GM23338 (cell line): ENCODE measurements around the gene POR. TPM values are rescaled to one million over a fixed set of nuclear protein-coding genes. Genes with fewer than 3 reads are reported as not detected.

Experiments used
- ATAC-seq: fragments of 200-7000 bp; cut with Tn5 transposase; 3 replicates; pipeline ENCODE4 v1.9.1; 2020
- DNase-seq: peaks from one replicate; pipeline ENCODE4 v3.0.0-alpha.2; 2015; ENCODE audit warnings: low spot score
- H2AFZ ChIP-seq: fragments of 200-600 bp; sonication (generic); 2 replicates; pipeline ENCODE4 v1.8.0; 2016; ENCODE audit warnings: antibody characterized with exemption, mild to moderate bottlenecking, moderate library complexity
- H3F3A ChIP-seq: fragments of 200-600 bp; sonication (generic); replicated peaks from 2 replicates; pipeline ENCODE4 v1.8.0; 2017; ENCODE audit warnings: antibody characterized with exemption, mixed run types, low read depth
- H3K27ac ChIP-seq: fragments of 200-600 bp; sonication (generic); 2 replicates; pipeline ENCODE4 v1.6.1; 2016; ENCODE audit warnings: low read depth
- H3K27me3 ChIP-seq: fragments of 200-600 bp; sonication (generic); 2 replicates; pipeline ENCODE4 v1.8.0; 2016; ENCODE audit warnings: mild to moderate bottlenecking, mixed run types, moderate library complexity; ENCODE audit not compliant: insufficient read depth
- H3K36me3 ChIP-seq: fragments of 200-600 bp; sonication (generic); 2 replicates; pipeline ENCODE4 v1.8.0; 2016; ENCODE audit warnings: mild to moderate bottlenecking; ENCODE audit not compliant: insufficient read depth
- H3K4me1 ChIP-seq: fragments of 200-600 bp; sonication (generic); 2 replicates; pipeline ENCODE4 v1.8.0; 2016; ENCODE audit warnings: mild to moderate bottlenecking, moderate library complexity; ENCODE audit not compliant: insufficient read depth
- H3K4me2 ChIP-seq: fragments of 200-600 bp; sonication (generic); 2 replicates; pipeline ENCODE4 v1.7.1; 2017; ENCODE audit warnings: mixed run types
- H3K4me3 ChIP-seq: fragments of 200-600 bp; sonication (generic); 2 replicates; pipeline ENCODE4 v1.6.1; 2016; ENCODE audit warnings: mixed run types
- H3K79me2 ChIP-seq: fragments of 200-600 bp; sonication (generic); replicated peaks from 2 replicates; pipeline ENCODE4 v1.8.0; 2017; ENCODE audit warnings: mild to moderate bottlenecking; ENCODE audit not compliant: insufficient read depth
- H3K9me2 ChIP-seq: fragments of 200-600 bp; sonication (generic); 2 replicates; pipeline ENCODE4 v1.8.0; 2017; ENCODE audit not compliant: insufficient read depth
- H4K20me1 ChIP-seq: fragments of 200-600 bp; sonication (generic); replicated peaks from 2 replicates; pipeline ENCODE4 v1.8.0; 2017; ENCODE audit warnings: mild to moderate bottlenecking; ENCODE audit not compliant: insufficient read depth
- H3K27ac Mint-ChIP-seq: 2 replicates; pipeline ENCODE4 v1.8.0; 2020; ENCODE audit warnings: inconsistent platforms, mild to moderate bottlenecking, moderate library complexity, mixed read lengths
- H3K27me3 Mint-ChIP-seq: 3 replicates; pipeline ENCODE4 v1.8.0; 2022; ENCODE audit warnings: low read depth, mild to moderate bottlenecking, moderate library complexity, mixed read lengths, inconsistent platforms; ENCODE audit not compliant: insufficient read depth, poor library complexity
- H3K36me3 Mint-ChIP-seq: 3 replicates; pipeline ENCODE4 v1.8.0; 2021; ENCODE audit warnings: low read depth, mild to moderate bottlenecking, inconsistent platforms, moderate library complexity, mixed read lengths
- H3K4me1 Mint-ChIP-seq: 3 replicates; pipeline ENCODE4 v1.8.0; 2020; ENCODE audit warnings: mild to moderate bottlenecking, inconsistent platforms, mixed read lengths
- H3K4me3 Mint-ChIP-seq: 3 replicates; pipeline ENCODE4 v1.8.0; 2021; ENCODE audit warnings: moderate library complexity, mild to moderate bottlenecking, inconsistent platforms, mixed read lengths
- H3K9me3 Mint-ChIP-seq: 3 replicates; pipeline ENCODE4 v1.8.0; 2020; ENCODE audit warnings: moderate library complexity, mild to moderate bottlenecking, inconsistent platforms, mixed read lengths
- JUNB ChIP-seq: IDR thresholded peaks from one replicate; pipeline ENCODE4 v1.6.1; 2016; ENCODE audit warnings: antibody characterized with exemption; ENCODE audit not compliant: unreplicated experiment
- ZNF331 ChIP-seq: fragments of 250-450 bp; sonication (Bioruptor Pico); IDR thresholded peaks from 2 replicates; pipeline ENCODE4 v1.5.0; 2020; ENCODE audit warnings: low read depth, mild to moderate bottlenecking, moderate library complexity
- polyA plus RNA-seq: library from polyadenylated mRNA; unstranded; fragments of >200 nt; fragmentation: Nextera tagmentation; extraction: Ambion mirVana; gene quantifications from 2 replicates; pipeline ENCODE4 v1.2.1, GENCODE V29; 2016
- total RNA-seq: library from RNA; depleted of rRNA; stranded (reverse); fragments of >200 nt; shearing (Covaris generic); gene quantifications from 2 replicates; pipeline ENCODE4 v1.2.3, GENCODE V29; 2014
- TF ChIP-seq, protein P1 (sequence below): fragments of 250-450 bp; sonication (Bioruptor Pico); IDR thresholded peaks from 2 replicates; pipeline ENCODE4 v1.5.0; 2020; ENCODE audit warnings: mild to moderate bottlenecking, moderate library complexity
- TF ChIP-seq, protein P2 (sequence below), 2 experiments: fragments of 200-600 bp in 1 of 2; sonication (generic) in 1 of 2; conservative IDR thresholded peaks; 2 replicates each; pipeline versions ENCODE4 v1.5.1 to v1.6.1; 2016 to 2017; ENCODE audit warnings: antibody characterized with exemption in 2 of 2, low read depth in 2 of 2, mild to moderate bottlenecking in 2 of 2, moderate library complexity in 1 of 2

The POR gene
- total and polyA plus RNA-seq, 2 experiments from 2014 or later: 126 to 164 TPM

DNA sequence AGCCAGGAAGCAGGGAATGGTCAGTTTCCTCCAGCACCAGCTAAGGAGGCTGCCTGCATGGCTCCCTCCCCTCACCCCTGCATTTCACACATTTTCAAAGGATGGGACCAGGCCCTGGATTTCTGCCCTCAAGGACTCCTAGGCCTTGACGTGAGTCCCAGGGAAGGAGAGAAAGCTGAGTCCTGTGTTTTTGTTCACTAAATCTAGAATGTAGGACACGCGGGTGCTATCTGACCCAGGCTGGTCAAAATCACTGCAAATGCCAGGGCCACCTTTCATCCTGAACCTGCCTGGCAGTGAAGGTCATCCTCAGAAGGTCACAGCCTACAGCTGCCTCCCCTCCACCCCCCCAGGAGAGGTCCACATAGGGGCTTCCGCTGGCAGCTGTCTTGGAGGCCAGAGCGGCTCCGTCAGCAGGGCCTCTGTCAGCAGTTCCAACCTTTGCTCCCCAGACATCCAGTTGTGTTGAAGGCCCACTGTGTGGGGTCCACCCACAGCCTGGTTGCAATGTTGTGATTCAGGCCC, 18.1 kb upstream of the POR start:
- Histone ChIP-seq H3F3A (no peaks in the 10 kb centered on the region), H3K9me2 (no peaks in the 10 kb centered on the region), H3K27me3 (no peaks in the 10 kb centered on the region), H3K4me3 (no peak overlapping the region), H3K79me2 (no peaks in the 10 kb centered on the region), H3K4me1 (peaks cover 6% of the 10 kb centered on the region; the same call in 1 of the 2 replicates), H2AFZ (no peak overlapping the region), H3K27ac (no peak overlapping the region), H3K4me2 (no peak overlapping the region), H4K20me1 (no peaks in the 10 kb centered on the region), H3K36me3 (no peaks in the 10 kb centered on the region)
- peaks cover 6% of the 10 kb centered on the region for H3K4me1 Mint-ChIP-seq
- peaks cover 2% of the 10 kb centered on the region for H3K27me3 Mint-ChIP-seq
- peaks cover 2% of the 10 kb centered on the region; the same call in 1 of the 3 replicates for H3K9me3 Mint-ChIP-seq
- no peaks in the 10 kb centered on the region for H3K36me3 Mint-ChIP-seq
- TF ChIP-seq, protein P1, sequence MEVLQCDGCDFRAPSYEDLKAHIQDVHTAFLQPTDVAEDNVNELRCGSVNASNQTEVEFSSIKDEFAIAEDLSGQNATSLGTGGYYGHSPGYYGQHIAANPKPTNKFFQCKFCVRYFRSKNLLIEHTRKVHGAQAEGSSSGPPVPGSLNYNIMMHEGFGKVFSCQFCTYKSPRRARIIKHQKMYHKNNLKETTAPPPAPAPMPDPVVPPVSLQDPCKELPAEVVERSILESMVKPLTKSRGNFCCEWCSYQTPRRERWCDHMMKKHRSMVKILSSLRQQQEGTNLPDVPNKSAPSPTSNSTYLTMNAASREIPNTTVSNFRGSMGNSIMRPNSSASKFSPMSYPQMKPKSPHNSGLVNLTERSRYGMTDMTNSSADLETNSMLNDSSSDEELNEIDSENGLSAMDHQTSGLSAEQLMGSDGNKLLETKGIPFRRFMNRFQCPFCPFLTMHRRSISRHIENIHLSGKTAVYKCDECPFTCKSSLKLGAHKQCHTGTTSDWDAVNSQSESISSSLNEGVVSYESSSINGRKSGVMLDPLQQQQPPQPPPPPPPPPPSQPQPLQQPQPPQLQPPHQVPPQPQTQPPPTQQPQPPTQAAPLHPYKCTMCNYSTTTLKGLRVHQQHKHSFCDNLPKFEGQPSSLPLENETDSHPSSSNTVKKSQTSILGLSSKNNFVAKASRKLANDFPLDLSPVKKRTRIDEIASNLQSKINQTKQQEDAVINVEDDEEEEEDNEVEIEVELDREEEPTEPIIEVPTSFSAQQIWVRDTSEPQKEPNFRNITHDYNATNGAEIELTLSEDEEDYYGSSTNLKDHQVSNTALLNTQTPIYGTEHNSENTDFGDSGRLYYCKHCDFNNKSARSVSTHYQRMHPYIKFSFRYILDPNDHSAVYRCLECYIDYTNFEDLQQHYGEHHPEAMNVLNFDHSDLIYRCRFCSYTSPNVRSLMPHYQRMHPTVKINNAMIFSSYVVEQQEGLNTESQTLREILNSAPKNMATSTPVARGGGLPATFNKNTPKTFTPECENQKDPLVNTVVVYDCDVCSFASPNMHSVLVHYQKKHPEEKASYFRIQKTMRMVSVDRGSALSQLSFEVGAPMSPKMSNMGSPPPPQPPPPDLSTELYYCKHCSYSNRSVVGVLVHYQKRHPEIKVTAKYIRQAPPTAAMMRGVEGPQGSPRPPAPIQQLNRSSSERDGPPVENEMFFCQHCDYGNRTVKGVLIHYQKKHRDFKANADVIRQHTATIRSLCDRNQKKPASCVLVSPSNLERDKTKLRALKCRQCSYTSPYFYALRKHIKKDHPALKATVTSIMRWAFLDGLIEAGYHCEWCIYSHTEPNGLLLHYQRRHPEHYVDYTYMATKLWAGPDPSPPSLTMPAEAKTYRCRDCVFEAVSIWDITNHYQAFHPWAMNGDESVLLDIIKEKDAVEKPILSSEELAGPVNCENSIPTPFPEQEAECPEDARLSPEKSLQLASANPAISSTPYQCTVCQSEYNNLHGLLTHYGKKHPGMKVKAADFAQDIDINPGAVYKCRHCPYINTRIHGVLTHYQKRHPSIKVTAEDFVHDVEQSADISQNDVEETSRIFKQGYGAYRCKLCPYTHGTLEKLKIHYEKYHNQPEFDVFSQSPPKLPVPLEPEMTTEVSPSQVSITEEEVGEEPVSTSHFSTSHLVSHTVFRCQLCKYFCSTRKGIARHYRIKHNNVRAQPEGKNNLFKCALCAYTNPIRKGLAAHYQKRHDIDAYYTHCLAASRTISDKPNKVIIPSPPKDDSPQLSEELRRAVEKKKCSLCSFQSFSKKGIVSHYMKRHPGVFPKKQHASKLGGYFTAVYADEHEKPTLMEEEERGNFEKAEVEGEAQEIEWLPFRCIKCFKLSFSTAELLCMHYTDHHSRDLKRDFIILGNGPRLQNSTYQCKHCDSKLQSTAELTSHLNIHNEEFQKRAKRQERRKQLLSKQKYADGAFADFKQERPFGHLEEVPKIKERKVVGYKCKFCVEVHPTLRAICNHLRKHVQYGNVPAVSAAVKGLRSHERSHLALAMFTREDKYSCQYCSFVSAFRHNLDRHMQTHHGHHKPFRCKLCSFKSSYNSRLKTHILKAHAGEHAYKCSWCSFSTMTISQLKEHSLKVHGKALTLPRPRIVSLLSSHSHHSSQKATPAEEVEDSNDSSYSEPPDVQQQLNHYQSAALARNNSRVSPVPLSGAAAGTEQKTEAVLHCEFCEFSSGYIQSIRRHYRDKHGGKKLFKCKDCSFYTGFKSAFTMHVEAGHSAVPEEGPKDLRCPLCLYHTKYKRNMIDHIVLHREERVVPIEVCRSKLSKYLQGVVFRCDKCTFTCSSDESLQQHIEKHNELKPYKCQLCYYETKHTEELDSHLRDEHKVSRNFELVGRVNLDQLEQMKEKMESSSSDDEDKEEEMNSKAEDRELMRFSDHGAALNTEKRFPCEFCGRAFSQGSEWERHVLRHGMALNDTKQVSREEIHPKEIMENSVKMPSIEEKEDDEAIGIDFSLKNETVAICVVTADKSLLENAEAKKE (CRISPR knock-in tag): no peak
- no peak for TF ChIP-seq ZNF331 (CRISPR knock-in tag)
- no peak for TF ChIP-seq JUNB
- TF ChIP-seq, protein P2, sequence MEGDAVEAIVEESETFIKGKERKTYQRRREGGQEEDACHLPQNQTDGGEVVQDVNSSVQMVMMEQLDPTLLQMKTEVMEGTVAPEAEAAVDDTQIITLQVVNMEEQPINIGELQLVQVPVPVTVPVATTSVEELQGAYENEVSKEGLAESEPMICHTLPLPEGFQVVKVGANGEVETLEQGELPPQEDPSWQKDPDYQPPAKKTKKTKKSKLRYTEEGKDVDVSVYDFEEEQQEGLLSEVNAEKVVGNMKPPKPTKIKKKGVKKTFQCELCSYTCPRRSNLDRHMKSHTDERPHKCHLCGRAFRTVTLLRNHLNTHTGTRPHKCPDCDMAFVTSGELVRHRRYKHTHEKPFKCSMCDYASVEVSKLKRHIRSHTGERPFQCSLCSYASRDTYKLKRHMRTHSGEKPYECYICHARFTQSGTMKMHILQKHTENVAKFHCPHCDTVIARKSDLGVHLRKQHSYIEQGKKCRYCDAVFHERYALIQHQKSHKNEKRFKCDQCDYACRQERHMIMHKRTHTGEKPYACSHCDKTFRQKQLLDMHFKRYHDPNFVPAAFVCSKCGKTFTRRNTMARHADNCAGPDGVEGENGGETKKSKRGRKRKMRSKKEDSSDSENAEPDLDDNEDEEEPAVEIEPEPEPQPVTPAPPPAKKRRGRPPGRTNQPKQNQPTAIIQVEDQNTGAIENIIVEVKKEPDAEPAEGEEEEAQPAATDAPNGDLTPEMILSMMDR (conservative IDR thresholded peaks at IDR 0.05; ENCODE audit: low read depth in 2 of 2): no peak
- H3K27ac Mint-ChIP-seq: no peak overlapping the region
- H3K4me3 Mint-ChIP-seq: no peak overlapping the region
- no peak for ATAC-seq
- DNase-seq: no peak
